Measurements from ENCODE around the gene CDH24. TPM values are rescaled to one million over a fixed set of nuclear protein-coding genes. Genes with fewer than 3 reads are reported as not detected.

CDH24 gene
- total and polyA plus RNA-seq, 8 donors = 6.1 to 14.8 (median 11.3) TPM

DNA sequence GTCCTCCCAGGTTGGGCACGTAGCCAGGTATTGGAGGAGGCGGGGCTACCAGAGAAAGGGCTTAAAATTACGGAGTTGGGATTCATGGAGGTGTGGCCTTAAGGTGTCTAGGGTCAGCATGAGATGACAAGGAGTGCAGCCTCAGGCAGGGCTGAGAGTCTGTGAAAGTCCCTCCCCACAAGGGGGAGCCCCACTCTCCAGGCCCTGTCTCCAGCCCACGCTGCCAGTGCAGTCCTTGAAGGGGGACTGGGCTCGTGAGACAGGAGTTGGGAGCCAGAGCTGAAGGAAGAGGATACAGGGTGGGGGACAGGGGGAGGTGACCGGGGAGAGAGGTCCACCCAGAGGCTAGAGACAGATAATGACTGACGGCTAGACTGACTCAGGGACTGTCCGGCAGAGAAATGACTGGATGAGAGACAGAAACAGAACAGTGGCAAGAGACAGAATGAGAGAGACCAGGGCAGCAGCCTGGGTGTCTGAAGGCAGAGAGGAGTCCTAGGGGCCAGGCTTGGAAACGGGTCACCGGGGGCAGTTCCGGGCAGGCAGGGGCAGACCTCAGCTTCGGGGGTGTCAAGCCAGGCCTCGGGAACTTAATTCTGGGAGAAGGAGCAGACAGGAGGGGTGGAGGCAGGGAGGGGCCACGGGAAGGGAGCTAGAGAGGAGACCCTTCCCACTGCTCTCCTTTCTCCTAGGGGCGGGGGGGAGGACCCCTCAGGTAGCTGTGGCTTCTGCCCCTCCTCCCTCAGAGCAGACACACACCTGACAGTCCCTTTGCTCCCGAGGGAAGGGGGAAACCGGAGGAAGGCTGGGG lies 970 bp downstream of the CDH24 start:
- ATAC-seq = peak; percentile 66
- peak overlapping the region in 1 of 2 donors; percentile 37 for H3K27ac ChIP-seq
- DNase-seq = peak in 3 of 4 donors; percentile 47 to 88 (median 73)
- no peaks in the 10 kb centered on the region for H3K9me3 ChIP-seq
- peaks cover 0 to 30% of the 10 kb centered on the region in 2 donors for H3K36me3 ChIP-seq
- peaks cover 0 to 8% of the 10 kb centered on the region in 2 donors for H3K27me3 ChIP-seq
- TF ChIP-seq, protein P1, sequence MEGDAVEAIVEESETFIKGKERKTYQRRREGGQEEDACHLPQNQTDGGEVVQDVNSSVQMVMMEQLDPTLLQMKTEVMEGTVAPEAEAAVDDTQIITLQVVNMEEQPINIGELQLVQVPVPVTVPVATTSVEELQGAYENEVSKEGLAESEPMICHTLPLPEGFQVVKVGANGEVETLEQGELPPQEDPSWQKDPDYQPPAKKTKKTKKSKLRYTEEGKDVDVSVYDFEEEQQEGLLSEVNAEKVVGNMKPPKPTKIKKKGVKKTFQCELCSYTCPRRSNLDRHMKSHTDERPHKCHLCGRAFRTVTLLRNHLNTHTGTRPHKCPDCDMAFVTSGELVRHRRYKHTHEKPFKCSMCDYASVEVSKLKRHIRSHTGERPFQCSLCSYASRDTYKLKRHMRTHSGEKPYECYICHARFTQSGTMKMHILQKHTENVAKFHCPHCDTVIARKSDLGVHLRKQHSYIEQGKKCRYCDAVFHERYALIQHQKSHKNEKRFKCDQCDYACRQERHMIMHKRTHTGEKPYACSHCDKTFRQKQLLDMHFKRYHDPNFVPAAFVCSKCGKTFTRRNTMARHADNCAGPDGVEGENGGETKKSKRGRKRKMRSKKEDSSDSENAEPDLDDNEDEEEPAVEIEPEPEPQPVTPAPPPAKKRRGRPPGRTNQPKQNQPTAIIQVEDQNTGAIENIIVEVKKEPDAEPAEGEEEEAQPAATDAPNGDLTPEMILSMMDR (IDR thresholded peaks at IDR 0.05) = peak; percentile 44 to 66
- intact Hi-C loops (cut with DNase I) = loop anchor here (5.0 to 10.0 kb wide), 2 partner anchors 69 to 72 kb away; partner anchors contain the start of gene AJUBA (in 1 of the 2)
- H3K4me1 ChIP-seq = peaks cover 11 to 29% of the 10 kb centered on the region in 2 donors
- peak overlapping the region; percentile 62 to 67 for H3K4me3 ChIP-seq

GRCh38 chr14:23055621-23056144 lies 1.6 kb downstream of the CDH24 start:
- DNase-seq (no peak), ATAC-seq (no peak)
- intact Hi-C loops (cut with DNase I) = loop anchor here (5.0 to 10.0 kb wide), 2 partner anchors 68 to 71 kb away; partner anchors contain the start of gene AJUBA (in 1 of the 2)
- H3K4me3 ChIP-seq = no peak overlapping the region
- TF ChIP-seq, protein P1 (IDR thresholded peaks at IDR 0.05) = no peak
- H3K27me3 ChIP-seq = peaks cover 0 to 8% of the 10 kb centered on the region in 2 donors
- peaks cover 11 to 29% of the 10 kb centered on the region in 2 donors for H3K4me1 ChIP-seq
- peaks cover 0 to 24% of the 10 kb centered on the region in 2 donors for H3K36me3 ChIP-seq
- no peak overlapping the region for H3K27ac ChIP-seq
- H3K9me3 ChIP-seq = no peaks in the 10 kb centered on the region

DNA sequence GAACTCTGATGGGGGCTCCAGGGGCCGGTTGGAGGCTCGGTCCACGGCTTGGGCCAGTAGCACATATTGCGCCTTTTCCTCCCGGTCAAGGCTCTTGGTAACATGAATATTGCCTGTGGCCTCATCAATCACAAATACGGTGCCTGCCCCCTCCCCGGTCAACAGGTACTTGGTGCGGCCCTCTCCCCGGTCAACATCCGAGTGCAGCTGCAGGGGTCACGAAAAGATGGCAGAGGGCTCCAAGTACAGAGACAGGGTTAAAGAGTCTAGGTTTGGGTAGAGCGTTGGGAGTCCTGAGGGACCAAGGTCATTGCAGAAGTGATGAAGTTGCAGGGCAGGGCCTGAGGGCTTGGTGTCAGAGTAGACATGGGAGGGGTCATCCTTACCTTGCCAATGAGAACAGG lies 2.2 kb downstream of the CDH24 start:
- DNase-seq = no peak
- ATAC-seq = no peak
- Histone ChIP-seq H3K9me3 (no peaks in the 10 kb centered on the region), H3K4me3 (no peak overlapping the region), H3K27me3 (peaks cover 0 to 8% of the 10 kb centered on the region in 2 donors), H3K27ac (no peak overlapping the region), H3K36me3 (peaks cover 0 to 18% of the 10 kb centered on the region in 2 donors), H3K4me1 (peaks cover 11 to 29% of the 10 kb centered on the region in 2 donors)
- intact Hi-C loops (cut with DNase I) = loop anchor here (5.0 to 10.0 kb wide), 2 partner anchors 68 to 70 kb away; partner anchors contain the start of gene AJUBA (in 1 of the 2)
- TF ChIP-seq, protein P1 (IDR thresholded peaks at IDR 0.05) = no peak

GRCh38 chr14:23054000-23054811 lies 3.1 kb downstream of the CDH24 start:
- no peak overlapping the region for H3K27ac ChIP-seq
- H3K27me3 ChIP-seq = peaks cover 0 to 8% of the 10 kb centered on the region in 2 donors
- H3K36me3 ChIP-seq = peaks cover 0 to 9% of the 10 kb centered on the region in 2 donors
- no peak for DNase-seq
- TF ChIP-seq, protein P1 (IDR thresholded peaks at IDR 0.05) = no peak
- peaks cover 11 to 29% of the 10 kb centered on the region in 2 donors for H3K4me1 ChIP-seq
- no peak for ATAC-seq
- H3K4me3 ChIP-seq = no peak overlapping the region
- H3K9me3 ChIP-seq = no peaks in the 10 kb centered on the region
- intact Hi-C loops (cut with DNase I) = loop anchor here in 1 of 2 donors (10.0 kb wide), 1 partner anchor 69 kb away; the partner anchor contains the start of gene AJUBA
